ENCODE data around the gene FOXA1.

The FOXA1 gene

GRCh38 chr14:37553935-37554550, 41.0 kb downstream of the FOXA1 start:
- no peak for DNase-seq

- no peak for DNase-seq
Measured at GRCh38 chr14:37551119-37551518, 43.9 kb downstream of the FOXA1 start.

- DNase-seq: no peak
Measured at GRCh38 chr14:37550511-37550910, 44.5 kb downstream of the FOXA1 start.

- DNase-seq: no peak
Measured at GRCh38 chr14:37546621-37547447, 48.2 kb downstream of the FOXA1 start.

- no peak for DNase-seq
Measured at GRCh38 chr14:37545174-37545573, 49.9 kb downstream of the FOXA1 start.

- DNase-seq: no peak
Measured at GRCh38 chr14:37544407-37544806, 50.6 kb downstream of the FOXA1 start.

GRCh38 chr14:37539992-37540391, 55.1 kb downstream of the FOXA1 start:
- no peak for DNase-seq
